K562 (cell line): ENCODE results near the gene CYP21A2. TPM values are rescaled to one million over a fixed set of nuclear protein-coding genes. Genes with fewer than 3 reads are reported as not detected.

ENCODE experiments used
- BCLAF1 ChIP-seq, 2 experiments: fragments of 450-650 bp in 1 of 2; IDR thresholded peaks; 2 replicates each; pipeline ENCODE4 v1.6.1; 2011 to 2017; ENCODE audit warnings: low read depth in 2 of 2, antibody characterized with exemption in 1 of 2, borderline replicate concordance in 1 of 2, low read length in 1 of 2, mild to moderate bottlenecking in 1 of 2, mixed read lengths in 1 of 2; ENCODE audit not compliant: control insufficient read depth in 1 of 2
- CREB1 ChIP-seq, 2 experiments: sonication (generic) in 1 of 2; formaldehyde crosslinking in 1 of 2; IDR thresholded peaks; 2 replicates each; pipeline versions ENCODE4 v1.6.1 to v1.8.0; 2012 to 2022; ENCODE audit warnings: inconsistent platforms in 1 of 2, mild to moderate bottlenecking in 1 of 2, missing genetic modification reagents in 1 of 2, moderate library complexity in 1 of 2
- ELF4 ChIP-seq: fragments of 450-650 bp; formaldehyde crosslinking; IDR thresholded peaks from 2 replicates; pipeline ENCODE4 v1.4.0; 2022; ENCODE audit warnings: missing genetic modification characterization
- JUN ChIP-seq, 2 experiments: sonication (generic) in 1 of 2; formaldehyde crosslinking in 1 of 2; IDR thresholded peaks; 2 replicates each; pipeline versions ENCODE4 v1.6.1 to v1.8.0; 2012 to 2022; ENCODE audit warnings: borderline replicate concordance in 2 of 2, mild to moderate bottlenecking in 2 of 2, improper control_type of control experiment in 1 of 2, low read depth in 1 of 2, low read length in 1 of 2, missing genetic modification reagents in 1 of 2
- PHF20 ChIP-seq: fragments of 450-650 bp; IDR thresholded peaks from 2 replicates; pipeline ENCODE4 v1.6.1; 2018; ENCODE audit not compliant: partially characterized antibody
- PML ChIP-seq: IDR thresholded peaks from 2 replicates; pipeline ENCODE4 v1.6.1; 2012; ENCODE audit warnings: low read length, inconsistent platforms
- POLR2AphosphoS5 ChIP-seq: IDR thresholded peaks from 2 replicates; pipeline ENCODE4 v1.6.1; 2011; ENCODE audit warnings: mild to moderate bottlenecking, low read depth, low read length, moderate library complexity; ENCODE audit not compliant: control insufficient read depth, insufficient read depth
- RAD21 ChIP-seq, 2 experiments: fragments of 250-450 bp in 1 of 2; fragments of 450-650 bp in 1 of 2; sonication (Bioruptor Pico) in 1 of 2; formaldehyde crosslinking in 1 of 2; IDR thresholded peaks in 1 of 2; conservative IDR thresholded peaks in 1 of 2; 2 replicates each; pipeline versions ENCODE4 v1.4.0 to v1.8.0; 2020 to 2022; ENCODE audit warnings: mild to moderate bottlenecking in 2 of 2, moderate library complexity in 1 of 2
- RUNX1 ChIP-seq: sonication (generic); IDR thresholded peaks from 2 replicates; pipeline ENCODE4 v1.6.1; 2016; ENCODE audit warnings: antibody characterized with exemption, low read depth
- SNIP1 ChIP-seq: fragments of 450-650 bp; IDR thresholded peaks from 2 replicates; pipeline ENCODE4 v1.7.1; 2017; ENCODE audit warnings: low read depth, mild to moderate bottlenecking
- STAG1 ChIP-seq: sonication (generic); formaldehyde crosslinking; IDR thresholded peaks from 2 replicates; pipeline ENCODE4 v1.5.0; 2020; ENCODE audit warnings: missing genetic modification reagents, borderline replicate concordance
- TCF7L2 ChIP-seq: fragments of 150-350 bp; IDR thresholded peaks from 2 replicates; pipeline ENCODE4 v1.6.1; 2016; ENCODE audit warnings: low read depth, mild to moderate bottlenecking, low read length, moderate library complexity
- TFAM ChIP-seq: fragments of 250-450 bp; sonication (Bioruptor Pico); conservative IDR thresholded peaks from 2 replicates; pipeline ENCODE4 v1.5.0; 2021; ENCODE audit warnings: mild to moderate bottlenecking, moderate library complexity
- TFAP4 ChIP-seq: sonication (generic); formaldehyde crosslinking; IDR thresholded peaks from 2 replicates; pipeline ENCODE4 v1.8.0; 2022; ENCODE audit warnings: missing genetic modification reagents, mild to moderate bottlenecking, moderate library complexity, borderline replicate concordance
- UBTF ChIP-seq, 2 experiments: IDR thresholded peaks; 2 replicates each; pipeline ENCODE4 v1.6.1; 2012; ENCODE audit warnings: improper control_type of control experiment in 2 of 2, low read depth in 2 of 2, low read length in 2 of 2, borderline replicate concordance in 1 of 2
- ZBTB7A ChIP-seq: IDR thresholded peaks from 2 replicates; pipeline ENCODE4 v1.6.1; 2011; ENCODE audit warnings: low read depth, mild to moderate bottlenecking, low read length, moderate library complexity, borderline replicate concordance; ENCODE audit not compliant: control insufficient read depth
- ZNF197 ChIP-seq: fragments of 200-800 bp; sonication (Bioruptor generic); IDR thresholded peaks from 2 replicates; pipeline ENCODE4 v1.6.1; 2016; ENCODE audit warnings: low read depth, missing genetic modification characterization, missing compliant biosample characterization
- ZNF311 ChIP-seq: fragments of 250-450 bp; sonication (Bioruptor Pico); IDR thresholded peaks from 2 replicates; pipeline ENCODE4 v1.4.0; 2020; ENCODE audit warnings: mild to moderate bottlenecking, moderate library complexity
- ZNF431 ChIP-seq: sonication (generic); formaldehyde crosslinking; IDR thresholded peaks from 2 replicates; pipeline ENCODE4 v1.8.0; 2022; ENCODE audit warnings: mild to moderate bottlenecking, missing genetic modification reagents
- polyA plus RNA-seq, 8 experiments: library from polyadenylated mRNA; depleted of rRNA in 4 of 8; stranded (reverse) in 5 of 8; unstranded in 3 of 8; fragments of >200 nt; fragmentation: Nextera tagmentation in 2 of 8; fragmentation: Illumina TruSeq in 1 of 8; extraction: Ambion mirVana in 2 of 8; extraction: Trizol in 1 of 8; gene quantifications; 2 replicates each; pipeline versions ENCODE4 v1.2.1 to v1.2.3, GENCODE V29; 2011 to 2014; ENCODE audit warnings: inconsistent platforms in 1 of 8, missing spikeins in 1 of 8
- total RNA-seq, 7 experiments: library from RNA; depleted of rRNA in 6 of 7; stranded (reverse); fragments of >200 nt in 6 of 7; fragmentation: Illumina TruSeq in 2 of 7; extraction: Trizol in 2 of 7; gene quantifications; 2 replicates each; pipeline versions ENCODE4 v1.2.1 to v1.2.3, GENCODE V29; 2011 to 2021; ENCODE audit warnings: low replicate concordance in 1 of 7

CYP21A2 gene
- total and polyA plus RNA-seq, 9 of the 15 experiments (the other 6 are each of a cell fraction or from before 2014, with no cell fraction given), result 0.03 to 1.4 (median 0.19) TPM

- TF ChIP-seq JUN (IDR thresholded peaks at IDR 0.05; ENCODE audit: borderline replicate concordance, low read depth, low read length) (peak; percentile 43; the same call in 1 of the 2 replicates), JUN (CRISPR knock-in tag; IDR thresholded peaks at IDR 0.05; ENCODE audit: borderline replicate concordance) (no peak), TFAM (CRISPR knock-in tag) (no peak), UBTF (IDR thresholded peaks at IDR 0.05; ENCODE audit: borderline replicate concordance in 1 of 2, low read depth in 2 of 2, low read length in 2 of 2) (peak in 1 of 2 experiments; percentile 70; a peak in 1 of 4 replicates), TFAP4 (CRISPR knock-in tag) (peak; percentile 63; the same call in 1 of the 2 replicates), ZBTB7A (peak; percentile 68; the same call in 1 of the 2 replicates), CREB1 (IDR thresholded peaks at IDR 0.05) (peak; percentile 36; the same call in 1 of the 2 replicates), CREB1 (CRISPR knock-in tag; IDR thresholded peaks at IDR 0.05) (no peak), ZNF197 (CRISPR knock-in tag) (no peak), ELF4 (CRISPR knock-in tag) (no peak), BCLAF1 (IDR thresholded peaks at IDR 0.05; ENCODE audit: borderline replicate concordance in 1 of 2, control insufficient read depth in 1 of 2, low read depth in 2 of 2, low read length in 1 of 2) (no peak), TCF7L2 (no peak), ZNF311 (no peak), STAG1 (CRISPR knock-in tag) (peak; percentile 58; the same call in 1 of the 2 replicates), PML (no peak), SNIP1 (no peak), ZNF431 (CRISPR knock-in tag) (no peak), RUNX1 (no peak), RAD21 (CRISPR knock-in tag; conservative IDR thresholded peaks at IDR 0.05 in 1 of 2, IDR thresholded peaks at IDR 0.05 in 1 of 2) (peak; percentile 37 to 91; a peak in 3 of 4 replicates), PHF20 (no peak), POLR2AphosphoS5 (no peak)
Measured at GRCh38 chr6:32087574-32088486, 49.6 kb downstream of the CYP21A2 start (continued).
